ENCODE data around the gene ZC3H4. TPM values are rescaled to one million over a fixed set of nuclear protein-coding genes. Genes with fewer than 3 reads are reported as not detected.

ZC3H4 gene
- total and polyA plus RNA-seq, 8 donors, result 4.7 to 78.5 (median 20.2) TPM

- Histone ChIP-seq H3K36me3 (peaks cover 12 to 73% (median 45%) of the 10 kb centered on the region in 4 donors), H3K27ac (peak overlapping the region; percentile 25 to 84 (median 76)), H3K27me3 (no peaks in the 10 kb centered on the region), H3K9me3 (no peaks in the 10 kb centered on the region), H3K4me1 (peaks cover 40 to 79% (median 53%) of the 10 kb centered on the region in 4 donors), H3K4me3 (peak overlapping the region in 2 of 4 donors; percentile 4 to 17)
- TF ChIP-seq POLR2AphosphoS5 (IDR thresholded peaks at IDR 0.05) (no peak), EP300 (IDR thresholded peaks at IDR 0.05) (no peak), CTCF (IDR thresholded peaks at IDR 0.05) (no peak), POLR2A (IDR thresholded peaks at IDR 0.05) (no peak)
- intact Hi-C loops (cut with DNase I; ENCODE audit: low total_unique reads), result loop anchor here (10.0 kb wide), 1 partner anchor 46 kb away; no protein-coding TSS in a partner anchor
- 32 to 50% (median 39%) methylated on average over 8 of the region's 8 CpGs for WGBS, 5 donors
- no peak for DNase-seq
These were observed 44.8 kb upstream of the ZC3H4 start for GRCh38 chr19:47158367-47158791.

GRCh38 chr19:47157431-47158321, 44.1 kb upstream of the ZC3H4 start:
- H3K27me3 ChIP-seq, result no peaks in the 10 kb centered on the region
- peaks cover 47 to 86% (median 60%) of the 10 kb centered on the region in 4 donors for H3K4me1 ChIP-seq
- H3K36me3 ChIP-seq, result peaks cover 19 to 78% (median 51%) of the 10 kb centered on the region in 4 donors
- H3K4me3 ChIP-seq, result peak overlapping the region in 1 of 4 donors; percentile 4
- DNase-seq, result peak; percentile 33 to 69
- H3K27ac ChIP-seq, result peak overlapping the region; percentile 25 to 84 (median 76)
- intact Hi-C loops (cut with DNase I; ENCODE audit: low total_unique reads), result loop anchor here (10.0 kb wide), 1 partner anchor 47 kb away; no protein-coding TSS in a partner anchor
- TF ChIP-seq POLR2AphosphoS5 (IDR thresholded peaks at IDR 0.05), result no peak
- TF ChIP-seq EP300 (IDR thresholded peaks at IDR 0.05), result no peak
- TF ChIP-seq CTCF (IDR thresholded peaks at IDR 0.05), result no peak
- TF ChIP-seq POLR2A (IDR thresholded peaks at IDR 0.05), result no peak
- no peaks in the 10 kb centered on the region for H3K9me3 ChIP-seq
- 35 to 51% (median 39%) methylated on average over 10 of the region's 10 CpGs for WGBS, 5 donors

GRCh38 chr19:47156861-47157430, 43.4 kb upstream of the ZC3H4 start:
- intact Hi-C loops (cut with DNase I; ENCODE audit: low total_unique reads), result loop anchor here (10.0 kb wide), 1 partner anchor 48 kb away; no protein-coding TSS in a partner anchor
- no peak for TF ChIP-seq CTCF (IDR thresholded peaks at IDR 0.05)
- TF ChIP-seq POLR2AphosphoS5 (IDR thresholded peaks at IDR 0.05), result no peak
- no peak for TF ChIP-seq EP300 (IDR thresholded peaks at IDR 0.05)
- no peak for TF ChIP-seq POLR2A (IDR thresholded peaks at IDR 0.05)
- H3K27ac ChIP-seq, result peak overlapping the region; percentile 25 to 84 (median 76)
- no peaks in the 10 kb centered on the region for H3K9me3 ChIP-seq
- H3K27me3 ChIP-seq, result no peaks in the 10 kb centered on the region
- WGBS, 5 donors, result 36 to 48% (median 41%) methylated on average over 7 of the region's 7 CpGs
- peaks cover 52 to 86% (median 67%) of the 10 kb centered on the region in 4 donors for H3K4me1 ChIP-seq
- no peak overlapping the region for H3K4me3 ChIP-seq
- H3K36me3 ChIP-seq, result peaks cover 20 to 82% (median 57%) of the 10 kb centered on the region in 4 donors
- DNase-seq, result peak in 1 of 2 donors; percentile 30

GRCh38 chr19:47155148-47155547, 41.6 kb upstream of the ZC3H4 start:
- intact Hi-C loops (cut with DNase I; ENCODE audit: low total_unique reads), result loop anchor here (10.0 kb wide), 1 partner anchor 50 kb away; no protein-coding TSS in a partner anchor
- peaks cover 58 to 88% (median 77%) of the 10 kb centered on the region in 4 donors for H3K4me1 ChIP-seq
- 63 to 73% (median 69%) methylated on average over 7 of the region's 7 CpGs for WGBS, 5 donors
- peaks cover 31 to 83% (median 65%) of the 10 kb centered on the region in 4 donors for H3K36me3 ChIP-seq
- peak in 1 of 2 donors; percentile 76 for DNase-seq
- peak overlapping the region in 4 of 5 donors; percentile 9 to 72 (median 47) for H3K27ac ChIP-seq
- TF ChIP-seq CTCF (IDR thresholded peaks at IDR 0.05) (no peak), POLR2AphosphoS5 (IDR thresholded peaks at IDR 0.05) (peak in 1 of 3 donors; percentile 22)
- no peaks in the 10 kb centered on the region for H3K9me3 ChIP-seq
- no peaks in the 10 kb centered on the region for H3K27me3 ChIP-seq
- no peak overlapping the region for H3K4me3 ChIP-seq

Data from stomach (tissue), 9 donors.